Frontal cortex (tissue), 4 donors: ENCODE data around the gene ANXA6. TPM values are rescaled to one million over a fixed set of nuclear protein-coding genes. Genes with fewer than 3 reads are reported as not detected.

Experiments
- DNase-seq, 2 donors: peaks; one replicate each; pipeline ENCODE4 v3.0.0; 2012; ENCODE audit warnings: low spot score in 2 of 2
- FAIRE-seq: peaks from 2 replicates; lab custom pipeline; 2012; peaks lifted over from hg19 to GRCh38; lab: Jason Lieb, UNC
- total RNA-seq: library from RNA; depleted of rRNA; stranded (reverse); fragments of >200 nt; gene quantifications from one replicate; pipeline ENCODE4 v1.2.3, GENCODE V29; 2014
- donor health status: control.
- donor health status: control.
- donor health status: control.

Gene ANXA6
- total RNA-seq, 1 donor from 2014 or later = 48.9 TPM

- FAIRE-seq (no peak), DNase-seq (no peak)
These were observed 102.9 kb downstream of the ANXA6 start for GRCh38 chr5:151054709-151055108.

GRCh38 chr5:151053796-151054462 lies 103.7 kb downstream of the ANXA6 start:
- FAIRE-seq = no peak
- DNase-seq = no peak

GRCh38 chr5:151052836-151053235 lies 104.7 kb downstream of the ANXA6 start:
- DNase-seq (no peak), FAIRE-seq (no peak)

GRCh38 chr5:151051931-151052608 lies 105.5 kb downstream of the ANXA6 start:
- FAIRE-seq (no peak), DNase-seq (no peak)

DNA sequence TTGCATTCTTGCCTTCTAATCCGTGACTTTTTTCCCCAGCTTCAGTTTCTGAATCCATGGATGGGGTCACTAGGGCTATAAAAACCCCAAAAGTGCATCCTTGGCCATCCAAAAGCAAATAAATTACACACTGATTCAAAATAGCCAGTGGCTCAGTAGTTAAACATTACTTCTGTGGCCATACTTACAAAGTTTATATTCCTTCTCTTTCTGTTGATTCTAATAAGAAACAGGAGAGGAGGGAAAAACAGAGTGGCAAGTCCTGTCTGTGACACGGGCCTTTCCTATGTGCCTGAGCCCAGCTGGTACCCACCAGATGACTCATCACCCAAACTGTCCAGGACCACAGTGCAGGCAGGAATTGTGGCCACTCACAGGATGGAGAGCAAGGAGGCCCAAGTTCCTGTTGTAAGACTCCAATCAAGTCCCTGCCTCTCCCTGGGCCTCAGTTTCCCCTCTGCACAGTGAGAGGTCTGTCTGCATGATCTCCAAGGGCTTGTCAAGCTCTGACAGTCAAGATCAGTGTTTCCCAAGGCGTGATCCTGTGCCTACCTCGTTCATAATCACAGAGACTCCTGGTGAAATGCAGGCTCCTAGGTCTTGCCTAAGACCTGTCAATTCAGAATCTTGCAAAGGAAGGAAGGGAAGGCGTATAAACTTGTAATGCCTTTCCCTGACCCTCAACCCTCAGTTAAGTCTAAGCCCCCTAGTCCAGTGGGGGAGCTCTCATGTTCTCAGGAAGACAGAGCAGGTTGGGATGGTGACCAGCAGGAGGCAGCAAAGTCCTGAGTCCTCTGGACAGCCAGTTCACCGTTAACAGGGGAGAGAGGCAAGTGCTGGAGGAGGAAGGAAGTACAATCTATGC lies 106.3 kb downstream of the ANXA6 start:
- DNase-seq = peak; percentile 61 to 81
- no peak for FAIRE-seq

Other genes with a start within 250 kb of the ANXA6 start
- 4.1 TPM for gene GPX3, start 137.2 kb downstream of the ANXA6 start, total RNA-seq
- 15.1 TPM for gene TNIP1, start 76.7 kb downstream of the ANXA6 start, total RNA-seq
- 0.41 TPM for gene CCDC69, start 66.3 kb upstream of the ANXA6 start, total RNA-seq
- 7.3 TPM for gene GM2A, start 95.4 kb upstream of the ANXA6 start, total RNA-seq
- gene SLC36A3, start 146.0 kb upstream of the ANXA6 start, total RNA-seq = not detected
- gene SLC36A2, start 189.8 kb upstream of the ANXA6 start, total RNA-seq = not detected